ENCODE results near the gene SCNN1G. TPM values are rescaled to one million over a fixed set of nuclear protein-coding genes. Genes with fewer than 3 reads are reported as not detected.

The SCNN1G gene
- total RNA-seq, 2 experiments from 2014 or later = not detected

DNA sequence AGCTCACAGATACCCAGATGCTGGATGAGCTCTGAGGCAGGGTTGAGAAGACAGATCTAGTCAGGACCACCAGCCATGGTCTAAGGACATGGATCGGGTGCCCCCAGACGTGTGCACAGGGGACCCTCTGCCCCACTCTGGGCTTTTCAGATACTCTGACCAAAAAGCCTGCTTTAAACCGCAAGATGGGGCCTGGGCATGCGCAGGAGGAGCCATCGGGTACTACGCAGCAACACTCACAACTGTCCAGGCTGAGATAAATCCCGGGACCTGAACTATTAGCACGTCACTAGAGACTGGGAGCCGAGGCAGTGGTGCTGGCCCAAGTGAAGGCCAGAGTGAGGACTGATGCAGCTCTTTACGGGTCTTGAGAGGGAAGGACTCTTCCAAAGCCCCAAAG lies 32.9 kb downstream of the SCNN1G start:
- intact Hi-C loops (cut with micrococcal nuclease) = no loop called here
- Mint-ChIP-seq H3K27me3 (peaks cover 5% of the 10 kb centered on the region), H3K9me3 (no peaks in the 10 kb centered on the region), H3K4me3 (no peak overlapping the region), H3K36me3 (ENCODE audit: low read depth) (no peaks in the 10 kb centered on the region), H3K4me1 (ENCODE audit: low read depth) (no peaks in the 10 kb centered on the region), H3K27ac (no peak overlapping the region)
- TF ChIP-seq, protein P1, sequence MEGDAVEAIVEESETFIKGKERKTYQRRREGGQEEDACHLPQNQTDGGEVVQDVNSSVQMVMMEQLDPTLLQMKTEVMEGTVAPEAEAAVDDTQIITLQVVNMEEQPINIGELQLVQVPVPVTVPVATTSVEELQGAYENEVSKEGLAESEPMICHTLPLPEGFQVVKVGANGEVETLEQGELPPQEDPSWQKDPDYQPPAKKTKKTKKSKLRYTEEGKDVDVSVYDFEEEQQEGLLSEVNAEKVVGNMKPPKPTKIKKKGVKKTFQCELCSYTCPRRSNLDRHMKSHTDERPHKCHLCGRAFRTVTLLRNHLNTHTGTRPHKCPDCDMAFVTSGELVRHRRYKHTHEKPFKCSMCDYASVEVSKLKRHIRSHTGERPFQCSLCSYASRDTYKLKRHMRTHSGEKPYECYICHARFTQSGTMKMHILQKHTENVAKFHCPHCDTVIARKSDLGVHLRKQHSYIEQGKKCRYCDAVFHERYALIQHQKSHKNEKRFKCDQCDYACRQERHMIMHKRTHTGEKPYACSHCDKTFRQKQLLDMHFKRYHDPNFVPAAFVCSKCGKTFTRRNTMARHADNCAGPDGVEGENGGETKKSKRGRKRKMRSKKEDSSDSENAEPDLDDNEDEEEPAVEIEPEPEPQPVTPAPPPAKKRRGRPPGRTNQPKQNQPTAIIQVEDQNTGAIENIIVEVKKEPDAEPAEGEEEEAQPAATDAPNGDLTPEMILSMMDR (IDR thresholded peaks at IDR 0.05) = no peak
- ChIA-PET POLR2A (no interaction called here), CTCF (no interaction called here)
- ATAC-seq = no peak
- DNase-seq = no peak

- Mint-ChIP-seq H3K27ac (no peak overlapping the region), H3K4me1 (ENCODE audit: low read depth) (no peaks in the 10 kb centered on the region), H3K36me3 (ENCODE audit: low read depth) (no peaks in the 10 kb centered on the region), H3K27me3 (peaks cover 5% of the 10 kb centered on the region), H3K9me3 (no peaks in the 10 kb centered on the region), H3K4me3 (no peak overlapping the region)
- POLR2A ChIA-PET = no interaction called here
- CTCF ChIA-PET = no interaction called here
- DNase-seq (no peak), ATAC-seq (no peak)
- TF ChIP-seq, protein P1 (IDR thresholded peaks at IDR 0.05) = no peak
- intact Hi-C loops (cut with micrococcal nuclease) = no loop called here
These were observed 34.2 kb downstream of the SCNN1G start for GRCh38 chr16:23216658-23217246.

DNA sequence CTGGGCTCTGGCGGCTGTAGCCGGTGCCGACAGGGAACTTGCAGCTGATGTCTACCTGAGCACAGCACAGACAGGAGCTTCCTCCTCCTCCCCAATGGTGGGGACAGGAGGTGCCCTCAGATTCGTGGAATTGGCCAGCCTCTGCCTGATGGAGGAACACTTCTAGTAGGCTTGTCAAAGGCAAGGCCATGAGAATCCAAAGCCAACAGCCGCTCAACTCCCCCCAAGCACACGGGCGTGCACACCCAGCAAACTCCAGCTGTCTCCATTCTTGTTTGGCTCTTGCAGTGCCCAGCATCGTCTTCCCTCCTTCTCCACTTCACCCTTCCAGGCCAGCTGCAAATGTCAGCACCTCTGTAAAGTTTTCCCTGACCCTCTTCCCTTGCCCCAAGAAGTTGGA lies 35.1 kb downstream of the SCNN1G start:
- no peak overlapping the region for H3K4me3 Mint-ChIP-seq
- no peaks in the 10 kb centered on the region for H3K36me3 Mint-ChIP-seq (ENCODE audit: low read depth)
- H3K9me3 Mint-ChIP-seq = no peaks in the 10 kb centered on the region
- intact Hi-C loops (cut with micrococcal nuclease) = no loop called here
- TF ChIP-seq, protein P1 (IDR thresholded peaks at IDR 0.05) = no peak
- ATAC-seq (no peak), DNase-seq (no peak)
- ChIA-PET POLR2A (no interaction called here), CTCF (no interaction called here)
- no peaks in the 10 kb centered on the region for H3K4me1 Mint-ChIP-seq (ENCODE audit: low read depth)
- no peak overlapping the region for H3K27ac Mint-ChIP-seq
- peaks cover 5% of the 10 kb centered on the region for H3K27me3 Mint-ChIP-seq

DNA sequence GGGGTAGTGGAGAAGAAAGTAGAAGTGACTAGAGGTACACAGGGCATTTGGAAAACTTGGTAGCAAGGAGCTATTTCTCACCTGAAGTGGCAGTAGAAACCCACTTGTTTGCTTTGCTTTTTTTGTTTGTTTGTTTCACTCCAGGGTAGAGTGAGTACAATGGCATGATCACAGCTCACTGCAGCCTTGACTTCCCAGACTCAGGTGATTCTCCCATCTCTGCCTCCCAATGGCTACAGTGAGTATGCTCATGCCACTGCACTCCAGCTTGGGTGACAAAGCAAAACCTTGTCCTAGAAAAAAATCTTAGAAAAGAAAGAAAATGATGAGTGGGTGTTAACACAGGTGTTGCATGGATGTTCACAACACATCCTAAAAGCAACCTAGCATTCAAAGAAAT lies 40.4 kb downstream of the SCNN1G start:
- intact Hi-C loops (cut with micrococcal nuclease) = no loop called here
- H3K27me3 Mint-ChIP-seq = peaks cover 5% of the 10 kb centered on the region
- POLR2A ChIA-PET = no interaction called here

DNA sequence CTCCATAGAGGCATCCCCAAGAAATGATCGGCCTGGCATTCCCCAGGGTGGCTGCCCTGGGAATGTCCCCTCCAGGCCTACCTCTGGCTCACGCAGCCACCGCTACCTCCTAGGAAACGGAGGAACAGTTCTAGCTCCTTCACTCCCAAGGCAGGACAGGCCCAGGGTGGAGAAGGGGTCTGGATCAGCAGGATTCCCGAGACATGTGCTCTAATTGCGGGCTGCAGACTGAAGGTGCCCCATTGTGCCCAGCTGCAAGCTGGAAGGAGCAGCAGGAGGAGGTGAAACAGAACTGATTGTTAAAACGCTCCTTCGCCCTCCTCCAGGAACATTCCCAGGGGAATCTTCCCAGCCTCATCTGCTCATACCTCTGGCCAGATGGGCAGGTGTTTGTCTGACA lies 40.8 kb downstream of the SCNN1G start:
- intact Hi-C loops (cut with micrococcal nuclease) = no loop called here
- TF ChIP-seq, protein P1 (IDR thresholded peaks at IDR 0.05) = no peak
- Mint-ChIP-seq H3K4me3 (no peak overlapping the region), H3K36me3 (ENCODE audit: low read depth) (no peaks in the 10 kb centered on the region), H3K27ac (no peak overlapping the region), H3K9me3 (no peaks in the 10 kb centered on the region), H3K27me3 (peaks cover 5% of the 10 kb centered on the region), H3K4me1 (ENCODE audit: low read depth) (no peaks in the 10 kb centered on the region)
- POLR2A ChIA-PET = no interaction called here
- ATAC-seq = no peak
- no peak for DNase-seq
- CTCF ChIA-PET = no interaction called here

More for the DNA sequence above, 40.4 kb downstream of the SCNN1G start:
- Mint-ChIP-seq H3K4me3 (no peak overlapping the region), H3K4me1 (ENCODE audit: low read depth) (no peaks in the 10 kb centered on the region), H3K36me3 (ENCODE audit: low read depth) (no peaks in the 10 kb centered on the region), H3K9me3 (no peaks in the 10 kb centered on the region), H3K27ac (no peak overlapping the region)
- ATAC-seq (no peak), DNase-seq (no peak)
- TF ChIP-seq, protein P1 (IDR thresholded peaks at IDR 0.05) = no peak
- CTCF ChIA-PET = no interaction called here
